AG10803 (cell line): ENCODE measurements around the gene ITGAV.

Source experiments
- DNase-seq: peaks from one replicate; pipeline ENCODE4 v3.0.0; 2010; ENCODE audit warnings: low read depth
- H3K4me3 ChIP-seq: 2 replicates; pipeline ENCODE4 v1.5.1; 2011; ENCODE audit warnings: mild to moderate bottlenecking, low read length, control low read depth
- TF ChIP-seq, protein P1 (sequence below): conservative IDR thresholded peaks from 2 replicates; pipeline ENCODE4 v1.5.1; 2011; ENCODE audit warnings: mild to moderate bottlenecking, low read length, control low read depth, inconsistent platforms

Gene ITGAV

DNA sequence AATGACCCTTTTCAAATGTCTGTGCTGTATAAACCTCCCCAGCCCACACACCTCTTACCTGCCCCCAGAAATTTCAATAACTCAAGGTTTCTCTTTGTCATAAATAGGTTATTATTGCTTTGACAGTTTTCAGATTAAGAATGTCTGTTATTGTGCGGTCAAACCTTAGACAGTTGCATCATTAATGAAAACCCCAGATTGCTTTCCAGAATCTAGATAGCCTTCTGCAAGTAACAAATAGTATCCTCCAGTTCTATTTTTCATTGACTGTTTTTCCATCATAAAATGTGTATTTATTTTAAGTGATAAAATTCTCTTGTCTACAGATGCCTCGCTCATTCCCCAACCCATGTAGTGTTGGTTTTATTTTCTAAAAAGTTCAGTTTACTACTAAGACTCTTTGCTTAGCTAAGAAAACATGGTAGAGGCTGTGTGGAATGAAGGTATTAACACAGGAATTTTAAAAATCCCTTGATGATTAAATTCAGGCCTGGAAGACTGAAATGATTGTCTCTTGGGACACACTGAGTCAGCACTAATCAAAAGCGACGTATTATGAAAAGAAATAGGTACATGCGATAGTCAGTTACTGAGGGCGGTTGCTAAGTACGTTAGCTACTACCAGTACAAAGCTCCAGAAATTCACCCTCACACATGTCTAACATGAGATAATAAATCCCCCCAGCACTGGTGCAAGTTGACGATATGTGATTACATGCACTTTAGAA, 38.4 kb upstream of the ITGAV start:
- no peak overlapping the region for H3K4me3 ChIP-seq
- DNase-seq = peak; percentile 66

DNA sequence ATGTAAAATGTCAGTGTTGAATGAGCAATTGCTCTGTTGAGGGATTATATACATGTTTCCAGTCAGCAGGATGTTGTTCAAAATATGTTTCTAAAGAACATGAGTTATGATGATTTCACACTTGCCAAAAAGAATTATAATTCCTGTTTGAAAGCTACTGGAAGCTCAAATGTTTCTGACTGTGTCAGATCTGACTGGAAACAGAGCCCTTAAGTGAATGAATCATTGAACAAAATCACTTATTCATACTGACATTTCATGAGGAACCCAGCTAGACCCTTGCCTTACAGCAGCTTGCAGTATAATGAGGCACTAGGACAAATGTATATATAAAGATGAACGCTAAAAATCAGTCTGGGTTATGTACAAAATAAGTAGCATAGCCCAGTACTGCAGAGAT, 35.4 kb upstream of the ITGAV start:
- TF ChIP-seq, protein P1, sequence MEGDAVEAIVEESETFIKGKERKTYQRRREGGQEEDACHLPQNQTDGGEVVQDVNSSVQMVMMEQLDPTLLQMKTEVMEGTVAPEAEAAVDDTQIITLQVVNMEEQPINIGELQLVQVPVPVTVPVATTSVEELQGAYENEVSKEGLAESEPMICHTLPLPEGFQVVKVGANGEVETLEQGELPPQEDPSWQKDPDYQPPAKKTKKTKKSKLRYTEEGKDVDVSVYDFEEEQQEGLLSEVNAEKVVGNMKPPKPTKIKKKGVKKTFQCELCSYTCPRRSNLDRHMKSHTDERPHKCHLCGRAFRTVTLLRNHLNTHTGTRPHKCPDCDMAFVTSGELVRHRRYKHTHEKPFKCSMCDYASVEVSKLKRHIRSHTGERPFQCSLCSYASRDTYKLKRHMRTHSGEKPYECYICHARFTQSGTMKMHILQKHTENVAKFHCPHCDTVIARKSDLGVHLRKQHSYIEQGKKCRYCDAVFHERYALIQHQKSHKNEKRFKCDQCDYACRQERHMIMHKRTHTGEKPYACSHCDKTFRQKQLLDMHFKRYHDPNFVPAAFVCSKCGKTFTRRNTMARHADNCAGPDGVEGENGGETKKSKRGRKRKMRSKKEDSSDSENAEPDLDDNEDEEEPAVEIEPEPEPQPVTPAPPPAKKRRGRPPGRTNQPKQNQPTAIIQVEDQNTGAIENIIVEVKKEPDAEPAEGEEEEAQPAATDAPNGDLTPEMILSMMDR = no peak
- no peak for DNase-seq
- H3K4me3 ChIP-seq = no peak overlapping the region

More for the DNA sequence above, 38.4 kb upstream of the ITGAV start:
- TF ChIP-seq, protein P1 = no peak

DNA sequence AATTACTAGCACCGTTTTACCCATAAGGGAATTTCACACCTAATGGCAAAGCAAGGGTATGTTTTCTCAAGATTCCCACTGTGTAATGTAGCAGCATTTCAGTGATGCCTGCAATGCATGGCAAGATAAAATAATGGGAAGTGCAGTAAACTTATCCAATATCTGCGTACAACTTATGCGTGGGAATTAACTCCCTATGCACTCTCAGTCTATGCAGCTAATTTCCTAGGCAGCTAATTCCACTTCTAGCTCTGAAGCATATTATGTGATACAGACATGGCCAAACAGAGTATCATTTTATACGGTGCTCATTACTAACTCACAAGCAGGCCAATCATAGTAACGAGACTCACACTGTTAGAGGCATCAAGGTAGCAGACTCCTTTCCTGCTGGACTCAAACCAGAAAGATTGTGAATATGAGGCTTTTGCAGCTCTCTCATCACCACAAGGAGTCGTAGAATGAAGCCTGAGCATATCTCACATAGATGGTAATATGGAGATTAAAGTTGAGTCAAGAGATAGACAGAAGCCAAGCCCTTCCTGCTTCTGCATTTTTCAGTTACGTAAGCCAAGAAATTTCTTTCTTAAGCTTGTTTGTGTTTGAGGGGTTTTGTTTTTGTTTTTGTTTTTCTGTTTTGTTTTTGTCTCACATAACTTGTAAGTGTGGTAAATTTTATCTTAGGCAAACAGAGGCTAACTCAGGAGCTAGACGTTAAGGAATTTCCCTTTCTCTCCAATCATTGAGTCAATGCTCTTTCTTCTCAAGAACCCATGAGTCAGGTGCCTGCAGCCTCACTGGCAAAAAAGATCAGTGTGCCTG, 34.8 kb upstream of the ITGAV start:
- no peak overlapping the region for H3K4me3 ChIP-seq
- no peak for DNase-seq

DNA sequence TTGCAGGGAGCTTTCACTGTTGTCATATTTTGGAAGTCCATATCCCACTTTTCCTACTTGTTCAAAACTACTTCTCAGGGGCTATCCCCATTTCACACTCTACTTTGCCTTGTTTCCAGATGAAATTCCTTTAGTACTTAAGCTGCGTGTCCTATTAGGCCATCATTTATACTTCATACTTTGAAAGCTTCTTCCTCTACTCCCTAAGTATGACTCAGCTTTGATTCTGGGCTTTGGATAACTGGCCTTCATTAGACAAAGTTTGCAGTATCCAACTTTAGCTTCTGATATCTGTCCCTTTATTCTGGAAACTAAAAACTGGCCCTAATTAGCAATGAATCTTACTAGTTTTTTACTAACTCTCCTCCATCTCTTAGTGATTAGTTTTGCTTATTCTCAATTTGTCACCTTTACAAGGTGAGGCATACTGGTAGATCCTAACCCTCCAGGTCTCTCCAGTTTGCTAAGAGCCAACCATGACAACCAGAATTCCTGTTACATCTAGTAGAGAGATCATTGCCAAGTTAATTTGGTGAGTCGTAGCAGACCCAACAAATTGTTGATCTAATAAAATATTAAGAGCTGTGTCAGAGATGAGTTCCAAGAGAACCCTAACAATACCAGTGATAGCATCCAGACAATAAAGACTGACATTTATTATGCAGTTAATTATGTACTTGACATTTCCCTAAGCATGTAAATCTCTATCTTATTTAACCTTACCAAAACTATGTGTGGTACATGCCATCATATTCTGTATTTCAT, 31.2 kb upstream of the ITGAV start:
- H3K4me3 ChIP-seq = no peak overlapping the region
- TF ChIP-seq, protein P1 = no peak
- no peak for DNase-seq

More for the DNA sequence above, 34.8 kb upstream of the ITGAV start:
- TF ChIP-seq, protein P1 = no peak

DNA sequence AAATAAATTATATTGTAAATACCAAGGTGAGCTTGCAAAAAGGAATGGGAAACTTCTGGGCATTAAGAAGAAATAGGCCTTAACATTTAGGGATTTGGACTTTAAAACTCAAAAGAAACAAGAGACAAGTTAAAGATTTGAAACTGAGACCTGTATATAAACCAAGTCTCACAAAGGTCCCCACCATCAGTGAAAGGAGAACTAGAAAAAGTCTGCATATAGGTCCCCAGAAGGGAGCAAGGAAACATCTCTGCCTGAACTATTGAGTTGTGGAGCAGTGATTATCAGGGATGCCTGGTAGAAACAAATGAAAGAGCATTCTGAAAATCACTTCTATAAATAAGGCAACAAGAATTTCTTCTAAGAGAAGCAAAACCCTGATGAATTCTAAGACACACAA, 30.5 kb upstream of the ITGAV start:
- DNase-seq = no peak
- TF ChIP-seq, protein P1 = no peak
- H3K4me3 ChIP-seq = no peak overlapping the region

DNA sequence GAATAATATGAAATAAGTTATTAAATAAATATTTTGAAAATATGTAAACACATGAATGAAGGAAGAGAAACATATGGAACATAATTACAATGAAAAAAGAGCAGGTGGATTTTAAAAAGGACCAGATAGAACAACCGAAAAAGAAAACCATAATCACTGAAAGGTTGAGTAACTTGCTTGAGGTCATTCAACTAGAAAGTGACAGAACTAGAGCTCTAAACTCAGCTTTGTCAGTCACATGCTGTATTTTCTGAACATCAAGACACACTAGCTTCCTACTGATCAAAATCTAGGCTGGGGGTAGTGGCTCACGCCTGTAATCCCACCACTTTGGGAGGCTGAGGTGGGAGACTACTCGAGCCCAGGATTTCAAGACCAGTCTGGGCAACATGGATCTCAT, 30.0 kb upstream of the ITGAV start:
- TF ChIP-seq, protein P1 = no peak
- no peak overlapping the region for H3K4me3 ChIP-seq
- DNase-seq = no peak
